CD4-positive, alpha-beta T cell treated with Interleukin-21 for 1 hour (primary cell): ENCODE results near the gene AGXT2.

Source experiments
- DNase-seq: peaks from one replicate; pipeline ENCODE4 v3.0.0-alpha.2; 2020

AGXT2 gene, protein sequence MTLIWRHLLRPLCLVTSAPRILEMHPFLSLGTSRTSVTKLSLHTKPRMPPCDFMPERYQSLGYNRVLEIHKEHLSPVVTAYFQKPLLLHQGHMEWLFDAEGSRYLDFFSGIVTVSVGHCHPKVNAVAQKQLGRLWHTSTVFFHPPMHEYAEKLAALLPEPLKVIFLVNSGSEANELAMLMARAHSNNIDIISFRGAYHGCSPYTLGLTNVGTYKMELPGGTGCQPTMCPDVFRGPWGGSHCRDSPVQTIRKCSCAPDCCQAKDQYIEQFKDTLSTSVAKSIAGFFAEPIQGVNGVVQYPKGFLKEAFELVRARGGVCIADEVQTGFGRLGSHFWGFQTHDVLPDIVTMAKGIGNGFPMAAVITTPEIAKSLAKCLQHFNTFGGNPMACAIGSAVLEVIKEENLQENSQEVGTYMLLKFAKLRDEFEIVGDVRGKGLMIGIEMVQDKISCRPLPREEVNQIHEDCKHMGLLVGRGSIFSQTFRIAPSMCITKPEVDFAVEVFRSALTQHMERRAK

GRCh38 chr5:35047785-35048404, at the start of gene AGXT2:
Gene AGXT2 (minus strand): TSS chr5:35047949. CDS start chr5:35047892, 57 bp downstream.
- no peak for DNase-seq

DNA sequence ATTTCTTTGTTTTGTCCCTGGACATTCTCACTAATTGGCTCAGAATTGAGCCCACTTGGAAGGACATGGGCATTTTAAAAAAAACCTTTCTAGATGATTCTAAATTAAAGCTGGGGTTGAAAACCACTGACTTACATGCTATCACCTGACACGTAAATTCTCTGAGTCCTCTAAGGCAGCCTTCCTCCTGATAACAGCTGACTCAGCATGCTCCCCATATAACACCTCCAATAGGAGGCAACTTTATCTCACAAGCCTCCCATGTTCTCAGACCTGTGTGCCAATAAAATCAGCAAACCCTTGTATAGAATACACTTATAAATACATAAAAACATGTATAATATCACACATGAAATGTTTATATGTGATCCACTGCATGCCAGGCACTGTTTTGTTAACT, 49.2 kb upstream of the AGXT2 start:
- DNase-seq, result no peak

GRCh38 chr5:35096216-35096615, 48.5 kb upstream of the AGXT2 start:
- DNase-seq, result no peak

- no peak for DNase-seq
Observed at GRCh38 chr5:35095366-35095765, 47.6 kb upstream of the AGXT2 start.

DNA sequence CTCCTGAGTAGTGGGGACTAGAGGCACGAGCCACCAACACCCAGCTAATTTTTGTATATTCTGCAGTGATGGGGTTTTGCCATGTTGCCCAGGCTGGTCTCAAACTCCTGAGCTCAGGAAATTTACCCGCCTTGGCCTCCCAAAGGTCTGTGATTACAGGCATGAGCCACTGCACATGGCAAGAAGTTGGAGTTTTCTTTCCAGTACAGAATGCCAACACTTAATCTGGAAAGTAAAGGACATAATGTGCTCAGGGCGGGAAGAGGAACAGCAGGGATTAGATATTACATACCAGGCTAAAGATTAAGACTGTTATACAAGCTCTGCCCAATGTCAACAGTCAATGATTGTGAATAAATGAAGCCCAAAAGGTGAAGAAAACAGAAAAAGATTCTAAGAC, 47.2 kb upstream of the AGXT2 start:
- no peak for DNase-seq

GRCh38 chr5:35092703-35093102, 45.0 kb upstream of the AGXT2 start:
- no peak for DNase-seq

DNA sequence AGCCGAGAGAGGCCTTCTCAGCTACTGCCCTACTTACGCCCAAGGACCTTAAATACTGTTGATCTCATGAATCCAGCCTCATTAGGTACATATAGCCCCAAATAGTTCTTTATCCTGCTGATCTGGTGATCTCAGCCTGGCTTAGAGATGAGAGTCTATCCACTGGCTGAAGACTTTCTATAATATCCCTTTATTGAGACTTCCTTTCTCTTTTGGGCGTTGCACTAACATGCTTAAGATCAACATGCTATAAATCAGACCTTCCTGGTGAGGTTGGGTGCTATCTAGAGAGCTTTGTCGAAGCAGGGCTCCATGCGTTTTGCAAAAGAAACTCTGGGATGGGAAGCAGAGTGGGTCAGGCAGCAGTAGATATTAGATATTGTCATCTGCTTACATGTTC, 44.0 kb upstream of the AGXT2 start:
- DNase-seq, result no peak

GRCh38 chr5:35089334-35090314, 41.9 kb upstream of the AGXT2 start:
- peak; percentile 55 for DNase-seq

DNA sequence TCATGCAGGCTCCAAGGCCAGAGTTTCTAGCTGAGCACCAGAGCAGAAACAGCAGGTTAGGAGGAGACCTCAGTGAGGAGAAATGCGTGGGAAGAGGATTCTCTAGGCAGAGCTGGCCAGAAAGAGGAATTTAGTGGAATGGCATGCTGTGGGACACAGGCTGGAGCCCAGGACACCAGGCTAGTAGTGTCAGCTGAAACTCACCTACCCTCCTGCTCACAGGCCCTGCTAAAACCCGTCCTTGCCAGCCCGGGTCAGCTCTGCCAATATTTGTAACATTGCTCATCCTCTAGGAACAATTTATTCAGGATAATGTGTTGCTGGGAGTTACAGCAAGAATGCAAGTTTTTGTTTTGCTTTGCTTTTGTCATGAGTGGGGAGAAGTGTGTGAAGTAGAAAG, 40.2 kb upstream of the AGXT2 start:
- DNase-seq, result no peak

GRCh38 chr5:35083150-35083549, 35.4 kb upstream of the AGXT2 start:
- DNase-seq, result no peak

DNA sequence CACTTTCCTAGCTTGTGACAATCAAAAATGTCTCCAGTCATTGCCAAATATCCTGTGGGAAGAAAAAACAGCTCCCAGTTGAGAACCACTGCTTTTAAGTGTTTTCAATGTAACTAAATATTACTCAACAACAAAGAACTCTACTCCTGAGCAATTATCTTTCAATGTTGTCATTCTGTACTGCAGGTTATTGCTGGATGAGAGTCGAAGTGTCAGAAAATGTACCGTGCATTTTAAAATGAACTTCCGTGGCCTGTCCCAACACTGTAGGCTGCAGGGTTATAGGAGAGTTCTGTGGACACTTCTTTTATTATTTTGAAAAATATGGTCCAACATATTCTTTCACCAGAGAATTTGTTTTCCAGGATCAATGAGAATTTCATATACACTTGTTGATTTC, 34.8 kb upstream of the AGXT2 start:
- DNase-seq, result no peak

DNA sequence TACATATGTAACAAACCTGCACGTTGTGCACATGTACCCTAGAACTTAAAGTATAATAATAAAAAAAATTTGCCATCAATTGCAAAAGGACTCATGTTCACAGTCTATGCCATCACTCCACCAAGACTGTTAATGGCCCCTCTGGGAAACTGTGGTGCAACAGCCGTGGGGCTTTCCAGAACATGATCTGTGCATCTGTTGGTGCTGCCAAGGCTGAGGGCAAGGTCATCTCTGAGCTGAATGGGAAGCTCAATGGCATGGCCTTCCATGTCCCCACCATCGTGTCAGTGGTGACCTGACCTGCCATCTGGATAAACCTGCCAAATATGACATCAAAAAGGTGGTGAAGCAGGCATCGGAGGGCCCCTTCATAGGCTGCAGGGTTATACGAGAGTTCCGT, 33.4 kb upstream of the AGXT2 start:
- no peak for DNase-seq

DNA sequence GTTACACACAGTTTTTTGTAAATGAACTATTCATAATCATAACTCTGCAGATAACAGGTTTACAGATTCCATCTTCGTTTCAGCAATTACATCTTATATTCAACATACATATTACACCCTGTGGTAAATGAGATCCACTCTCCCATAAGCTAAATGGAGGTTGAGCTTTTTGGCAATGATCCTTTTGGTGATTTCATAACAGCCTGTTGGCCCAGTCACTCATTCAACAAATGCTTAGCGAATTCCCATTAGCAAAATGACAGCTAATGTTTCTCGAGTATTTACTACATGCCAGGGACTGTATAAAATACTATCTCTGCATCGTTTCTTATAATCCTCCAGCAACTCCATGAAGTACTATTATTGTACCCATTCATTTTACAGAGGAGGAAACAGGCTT, 25.4 kb upstream of the AGXT2 start:
- no peak for DNase-seq

GRCh38 chr5:35069188-35069587, 21.4 kb upstream of the AGXT2 start:
- DNase-seq, result no peak

- no peak for DNase-seq
Observed at GRCh38 chr5:35067985-35068384, 20.2 kb upstream of the AGXT2 start.

DNA sequence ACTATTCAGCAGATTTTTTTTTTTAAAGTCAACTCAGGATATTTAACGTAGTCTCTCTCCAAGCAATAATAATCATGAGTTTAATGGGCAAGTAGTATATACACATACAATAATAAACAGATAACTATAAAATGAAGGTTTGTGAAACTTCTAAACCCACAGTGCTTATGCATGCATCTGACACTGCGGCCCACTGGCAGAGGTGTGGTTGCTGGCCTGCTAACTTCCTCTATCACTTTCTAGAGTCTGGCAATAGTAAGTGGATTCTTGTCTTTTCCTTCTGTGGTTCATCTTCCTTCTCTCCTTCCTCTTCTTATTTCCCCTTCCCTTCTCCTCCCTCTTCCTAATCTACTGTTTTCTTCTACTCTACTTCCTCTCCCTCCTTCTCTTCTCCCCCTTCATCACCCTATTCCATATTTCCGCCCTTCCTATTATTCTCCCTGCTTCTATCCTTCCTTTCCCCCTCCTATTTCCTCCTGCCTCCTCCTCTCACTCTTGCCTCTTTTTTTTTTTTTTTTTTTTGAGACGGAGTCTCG, 18.6 kb upstream of the AGXT2 start:
- DNase-seq, result no peak

- DNase-seq, result no peak
Observed at GRCh38 chr5:35063414-35063813, 15.7 kb upstream of the AGXT2 start.

- DNase-seq, result no peak
Observed at GRCh38 chr5:35061211-35061770, 13.5 kb upstream of the AGXT2 start.

- no peak for DNase-seq
Observed at GRCh38 chr5:35060236-35060635, 12.5 kb upstream of the AGXT2 start.

DNA sequence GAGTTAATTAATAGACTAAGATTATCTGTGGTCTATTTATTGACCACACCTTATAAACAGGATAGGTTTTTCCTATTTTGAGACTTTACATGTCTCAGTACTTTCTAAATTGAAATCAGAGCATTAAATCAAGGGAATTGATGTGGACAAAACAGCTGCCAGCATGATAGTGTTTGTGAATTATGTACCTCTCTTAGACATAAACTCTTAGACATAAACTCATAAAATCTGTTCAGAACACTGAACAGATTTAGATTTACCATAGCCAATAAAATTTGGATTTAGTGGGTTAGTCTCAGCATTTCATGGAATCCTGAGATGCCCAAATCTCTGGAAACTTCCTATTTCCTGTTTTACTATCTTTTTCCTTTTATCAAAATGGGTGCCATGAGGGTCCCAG, 11.5 kb upstream of the AGXT2 start:
- no peak for DNase-seq

GRCh38 chr5:35058374-35058788, 10.6 kb upstream of the AGXT2 start:
- DNase-seq, result no peak

- no peak for DNase-seq
Observed at GRCh38 chr5:35056686-35057085, 8.9 kb upstream of the AGXT2 start.

DNA sequence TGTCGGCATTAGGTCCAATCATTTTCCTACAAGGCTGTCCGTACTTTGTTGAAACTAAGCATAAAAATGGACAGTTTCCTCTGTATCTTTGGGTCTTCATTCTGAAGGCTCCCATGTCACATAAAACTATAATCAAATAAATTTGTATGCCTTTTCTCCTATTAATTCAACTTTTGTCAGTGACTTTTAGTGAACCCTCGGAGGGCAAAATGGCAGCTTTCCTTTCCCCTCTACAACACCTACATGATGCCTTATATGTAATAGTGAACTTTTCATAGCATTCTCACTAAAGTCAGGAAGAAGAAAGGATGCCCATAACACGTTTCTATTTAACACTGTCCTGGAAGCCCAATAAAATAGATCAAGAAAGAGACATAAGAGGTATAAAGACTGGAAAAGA, 5.1 kb upstream of the AGXT2 start:
- DNase-seq, result no peak
